Erythroblast (primary cell): Measurements from ENCODE around the gene MTAP.
"Not testable (repeated sequence)": the region's sequence is repeated elsewhere in the genome, so short reads cannot be mapped to it uniquely, and the experiment has no call there.

ENCODE experiments used
- DNase-seq, 2 experiments: peaks; one replicate each; lab custom pipeline; 2025; lab: John Stamatoyannopoulos, UW
- GATA1 ChIP-seq: IDR thresholded peaks from 2 replicates; pipeline ENCODE4 v1.6.1; 2011; ENCODE audit warnings: low read depth, mild to moderate bottlenecking, control low read depth, low read length, moderate library complexity
- POLR2A ChIP-seq: IDR thresholded peaks from 2 replicates; pipeline ENCODE4 v1.6.1; 2011; ENCODE audit warnings: mild to moderate bottlenecking, low read length

The MTAP gene

DNA sequence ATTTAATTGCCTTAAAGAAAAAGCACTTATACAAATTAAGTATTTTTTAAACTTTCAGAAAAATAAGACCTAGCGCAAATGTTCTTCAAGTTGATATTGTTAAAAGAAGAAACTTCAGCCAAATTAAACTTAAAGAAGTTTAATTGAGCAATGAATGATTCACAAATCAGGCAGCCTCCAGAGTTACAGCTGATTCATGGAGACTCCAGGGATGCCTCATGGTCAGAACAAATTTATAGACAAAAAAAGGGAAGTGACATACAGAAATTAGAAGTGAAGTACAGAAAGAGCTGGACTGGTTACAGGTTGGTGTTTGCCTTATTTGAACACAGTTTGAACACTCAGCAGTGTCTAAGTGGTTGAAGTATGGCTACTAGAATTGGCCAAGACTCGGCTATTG is 131.4 kb downstream of the MTAP start:
- DNase-seq, result no peak
- TF ChIP-seq POLR2A, result no peak
- no peak for TF ChIP-seq GATA1

DNA sequence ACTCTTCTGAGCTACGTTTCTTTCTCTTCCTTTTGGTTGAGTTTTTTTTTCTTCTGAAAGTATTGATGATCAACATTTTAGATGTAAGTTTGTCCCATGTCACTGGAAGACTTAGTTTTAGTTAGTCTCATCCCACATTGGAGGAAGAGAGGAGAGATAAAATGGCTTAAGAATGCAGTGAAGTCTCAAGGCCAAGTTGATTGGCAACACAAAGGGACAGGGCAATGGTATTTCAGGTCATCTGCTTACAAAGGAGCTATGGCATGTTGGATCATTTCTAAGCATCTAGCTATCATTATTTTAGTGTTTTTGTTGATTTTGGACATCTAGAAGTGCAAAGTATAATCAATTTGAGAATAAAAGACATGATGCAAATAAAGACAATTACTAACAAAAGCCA is 133.2 kb downstream of the MTAP start:
- TF ChIP-seq GATA1 (no peak), POLR2A (no peak)
- DNase-seq, result no peak

DNA sequence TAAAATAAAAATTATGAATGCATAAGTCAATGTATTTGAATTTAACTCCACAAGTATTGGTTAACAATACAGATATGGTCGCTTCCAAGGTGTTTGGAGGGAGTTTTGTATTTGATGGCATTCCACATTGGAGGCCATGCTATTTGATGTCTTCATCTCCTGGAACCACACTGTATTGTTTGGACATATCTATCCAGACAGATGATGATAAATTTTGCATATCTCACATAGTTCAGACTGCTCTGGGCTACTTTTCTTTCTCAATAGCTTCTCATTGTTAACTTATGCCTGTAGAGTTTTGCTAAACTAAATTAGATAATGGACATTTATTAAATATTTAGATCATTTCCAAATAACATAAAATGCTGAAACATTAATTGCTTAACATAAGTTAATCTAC is 133.7 kb downstream of the MTAP start:
- peak in 1 of 2 experiments; percentile 25 for DNase-seq
- TF ChIP-seq GATA1 (no peak), POLR2A (no peak)

DNA sequence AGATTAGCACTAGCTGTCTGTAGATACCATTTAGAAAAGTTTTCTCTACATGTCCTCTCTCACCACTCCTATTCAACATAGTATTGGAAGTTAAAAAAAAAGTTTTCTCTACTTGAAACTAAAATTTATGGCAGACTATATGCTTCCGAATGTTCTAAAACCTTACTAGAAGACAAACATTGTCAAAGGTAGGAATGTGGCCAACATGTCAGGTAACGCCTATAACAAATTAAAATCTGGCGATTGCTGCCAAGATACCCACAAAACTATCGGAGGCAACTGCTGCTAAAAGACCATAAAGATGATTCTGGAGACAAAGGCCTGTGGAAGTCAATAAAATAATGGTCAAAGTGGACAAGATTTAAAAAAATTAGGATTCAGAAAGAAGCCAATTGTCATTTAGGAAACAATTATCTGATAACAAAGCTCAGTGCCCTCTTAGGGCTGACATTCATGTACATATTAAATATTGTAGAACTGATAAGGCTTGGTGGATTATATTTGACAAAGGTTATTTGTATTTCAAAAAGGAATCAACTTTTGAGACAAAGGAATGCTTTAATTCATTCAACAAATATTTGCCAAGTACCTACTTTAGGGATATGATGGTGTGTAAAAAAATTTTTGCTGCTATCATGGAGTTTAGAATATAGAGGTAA is 139.0 kb downstream of the MTAP start:
- no peak for DNase-seq

DNA sequence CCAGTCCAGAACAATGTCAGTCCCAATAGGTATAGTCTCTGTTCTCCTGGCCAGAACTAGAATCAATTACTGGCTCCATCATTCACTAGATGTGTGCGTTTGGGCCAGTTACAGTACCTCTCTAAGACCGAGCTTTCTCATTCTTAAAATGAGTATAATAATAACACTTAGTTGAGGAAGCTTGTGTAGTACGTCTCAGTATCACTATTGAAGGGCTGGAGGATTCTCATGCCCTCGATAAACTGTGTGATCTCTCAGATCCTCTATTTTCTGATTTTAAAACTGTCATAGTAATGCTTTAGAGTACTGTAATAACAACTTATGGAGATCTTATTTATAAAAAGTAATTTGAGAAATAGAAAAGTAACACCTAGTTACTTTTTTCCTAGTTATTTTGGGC is 141.0 kb downstream of the MTAP start:
- no peak for DNase-seq
- TF ChIP-seq GATA1 (no peak), POLR2A (no peak)

More for the DNA sequence above, 139.0 kb downstream of the MTAP start:
- TF ChIP-seq GATA1 (no peak), POLR2A (no peak)

DNA sequence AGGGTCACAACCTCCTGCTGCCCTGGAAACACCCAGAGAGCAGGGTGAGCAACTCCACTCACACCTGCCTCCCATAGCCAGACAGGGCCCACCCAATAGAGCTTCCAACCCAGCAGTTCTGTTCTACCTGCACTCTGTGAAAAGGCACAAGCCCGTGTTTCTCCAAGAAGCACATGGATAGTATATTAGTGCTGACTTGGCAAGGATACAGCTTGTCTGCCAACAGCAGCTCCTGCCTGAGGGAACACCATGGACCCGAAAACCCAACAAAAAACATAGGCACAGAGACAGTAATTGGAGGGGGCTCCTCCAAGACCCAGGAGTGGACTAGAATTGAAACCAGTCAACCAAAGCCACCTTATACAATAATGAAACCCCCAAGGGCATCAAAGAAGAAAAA is 143.2 kb downstream of the MTAP start:
- DNase-seq, result no peak
- TF ChIP-seq GATA1 (no peak), POLR2A (no peak)

DNA sequence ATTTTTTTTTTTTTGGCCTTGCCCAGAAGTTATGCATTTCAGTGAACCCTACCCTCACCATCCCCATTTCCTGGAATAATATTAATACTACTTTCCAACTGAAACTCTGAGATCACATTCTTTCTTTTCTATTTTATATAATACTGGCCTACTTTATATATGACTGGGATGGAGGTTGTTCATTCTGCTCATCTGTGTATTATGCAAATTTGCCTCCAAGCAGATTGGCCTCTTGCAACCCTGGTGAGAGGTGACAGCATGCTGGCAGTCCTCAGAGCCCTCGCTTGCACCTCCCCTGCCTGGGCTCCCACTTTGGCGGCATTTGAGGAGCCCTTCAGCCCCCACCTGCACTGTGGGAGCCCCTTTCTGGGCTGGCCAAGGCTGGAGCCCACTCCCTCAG is 156.4 kb downstream of the MTAP start:
- TF ChIP-seq GATA1 (no peak), POLR2A (no peak)
- DNase-seq, result no peak

DNA sequence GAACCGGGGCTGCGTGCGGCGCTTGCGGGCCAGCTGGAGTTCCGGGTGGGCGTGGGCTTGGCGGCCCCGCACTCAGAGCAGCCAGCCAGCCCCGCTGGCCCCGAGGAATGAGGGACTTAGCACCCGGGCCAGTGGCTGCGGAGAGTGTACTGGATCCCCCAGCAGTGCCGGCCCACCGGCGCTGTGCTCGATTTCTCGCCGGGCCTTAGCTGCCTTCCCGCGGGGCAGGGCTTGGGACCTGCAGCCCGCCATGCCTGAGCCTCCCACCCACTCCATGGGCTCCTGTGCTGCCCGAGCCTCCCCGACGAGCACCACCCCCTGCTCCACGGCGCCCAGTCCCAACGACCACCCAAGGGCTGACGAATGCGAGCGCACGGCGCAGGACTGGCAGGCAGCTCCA is 156.8 kb downstream of the MTAP start:
- DNase-seq, result not testable (repeated sequence)

DNA sequence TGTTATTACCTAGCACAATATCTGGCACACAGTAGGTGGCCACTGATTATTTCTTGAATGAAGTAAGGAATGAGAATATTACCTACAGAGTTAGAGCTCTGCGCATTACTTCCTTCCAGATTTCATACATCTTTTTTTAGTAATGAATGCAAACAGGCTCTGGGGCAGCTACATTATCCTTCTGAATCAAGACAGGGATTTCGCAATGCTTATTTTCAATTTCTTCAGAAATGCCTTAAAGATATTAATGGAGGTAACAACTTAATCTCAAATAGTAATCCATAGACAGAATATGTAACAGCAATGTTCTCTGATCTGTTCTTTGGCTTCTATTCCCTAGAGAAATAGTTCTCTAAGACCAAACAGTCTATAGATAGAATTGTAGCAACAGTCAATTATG is 159.1 kb downstream of the MTAP start:
- no peak for TF ChIP-seq GATA1
- TF ChIP-seq POLR2A, result no peak
- DNase-seq, result no peak

DNA sequence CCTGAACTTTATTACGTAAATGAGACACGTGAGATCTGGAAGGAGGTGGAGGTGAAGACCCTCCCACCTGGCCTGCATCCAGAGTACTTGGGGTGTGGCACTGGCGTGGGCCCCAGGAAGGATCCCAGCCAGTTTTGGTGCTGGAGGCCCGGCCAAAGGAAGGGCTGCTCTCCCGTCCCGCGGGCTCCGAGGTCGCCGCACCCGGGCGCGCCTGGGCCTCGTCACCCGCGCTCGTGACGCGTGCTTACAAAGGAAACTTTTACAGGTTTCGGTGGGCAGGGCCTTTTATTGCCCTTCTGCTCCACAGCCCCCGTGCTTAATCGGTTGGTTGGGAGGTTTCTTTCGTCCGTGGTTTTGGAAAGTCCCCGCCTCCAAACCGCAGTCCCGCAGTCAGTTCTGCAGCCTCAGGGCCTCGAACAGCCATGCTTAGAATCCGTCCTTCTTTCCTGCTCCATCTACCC is 162.5 kb downstream of the MTAP start:
- DNase-seq, result peak; percentile 22 to 41

DNA sequence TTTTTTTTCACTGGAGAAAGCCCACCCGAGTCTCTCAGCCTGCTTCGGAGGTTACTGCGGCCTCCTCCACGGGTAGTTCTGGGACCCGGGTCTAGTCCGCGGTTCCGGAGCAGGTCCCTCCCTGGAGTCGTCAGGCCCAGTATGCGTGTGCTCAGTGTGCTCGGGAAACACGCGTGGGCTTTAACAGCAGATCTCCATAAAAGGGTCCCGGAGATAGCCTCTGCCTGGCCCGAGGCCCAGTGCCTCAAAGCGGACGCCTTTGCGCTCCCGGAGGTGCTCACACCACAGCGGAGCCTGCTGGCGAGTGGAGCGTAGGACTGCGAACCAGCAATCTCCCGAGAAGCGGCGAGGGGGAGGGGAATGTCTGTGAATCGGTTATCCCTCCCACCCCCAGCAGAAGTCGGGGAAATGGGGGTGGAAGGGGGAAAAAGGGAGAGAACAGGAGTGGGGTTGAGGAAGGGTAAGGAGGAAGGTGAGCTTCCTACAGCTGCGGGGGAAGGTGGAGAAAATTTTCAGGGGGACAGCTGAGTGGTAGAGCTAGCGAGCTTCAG is 163.0 kb downstream of the MTAP start:
- TF ChIP-seq GATA1 (no peak), POLR2A (no peak)
- DNase-seq, result peak; percentile 48 to 52

More for the DNA sequence above, 162.5 kb downstream of the MTAP start:
- no peak for TF ChIP-seq POLR2A
- TF ChIP-seq GATA1, result no peak

DNA sequence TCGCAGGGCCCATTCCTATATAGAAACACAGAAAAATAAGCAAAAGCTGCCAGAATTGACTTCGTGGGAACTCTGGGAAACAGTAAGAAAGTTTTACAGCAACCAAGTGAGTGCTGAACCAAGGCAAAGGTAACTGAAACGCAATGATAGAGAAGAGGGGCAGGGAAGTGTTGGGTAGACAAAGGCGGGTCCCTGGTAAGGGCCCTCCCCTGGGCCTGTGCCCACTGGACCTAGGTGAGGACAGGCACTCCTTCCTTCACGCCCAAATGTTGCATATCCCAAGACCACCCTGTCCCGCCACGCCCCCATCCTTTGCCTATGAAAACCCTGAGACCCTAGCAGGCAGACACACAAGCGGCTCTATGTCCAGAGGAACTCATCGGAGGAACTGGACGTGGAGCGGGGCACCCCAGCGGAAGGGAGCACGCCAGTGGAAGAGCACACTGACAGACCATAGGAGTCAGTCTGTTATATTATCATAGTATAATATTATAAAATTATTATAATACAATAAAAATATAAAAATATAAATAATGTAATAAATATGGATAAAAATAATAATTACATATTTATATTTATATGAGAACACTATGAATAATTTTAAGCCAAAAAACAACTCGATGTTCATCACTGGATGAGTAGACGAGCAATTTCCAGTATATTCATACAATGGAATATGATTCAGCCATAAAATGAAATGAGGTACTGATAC is 163.9 kb downstream of the MTAP start:
- TF ChIP-seq GATA1 (no peak), POLR2A (no peak)
- no peak for DNase-seq

DNA sequence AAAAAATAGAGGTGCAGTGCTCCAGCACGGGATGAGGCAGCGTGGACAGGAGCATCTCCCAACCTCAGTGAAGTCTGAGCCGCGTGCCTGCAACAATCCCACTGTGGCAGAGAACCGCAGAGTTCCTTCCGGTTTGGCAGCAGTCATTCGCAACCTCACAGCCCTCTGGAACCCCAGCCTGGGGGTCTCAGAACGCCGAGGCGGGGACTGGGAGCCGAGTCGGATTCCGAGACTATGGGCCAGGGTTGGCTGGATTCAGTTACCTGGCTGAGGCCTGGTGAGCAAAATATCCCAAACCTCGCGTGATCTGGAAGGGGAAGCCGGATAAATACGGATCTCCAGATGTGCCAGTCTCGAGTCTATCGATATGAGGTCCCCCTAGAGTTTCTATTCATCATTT is 164.7 kb downstream of the MTAP start:
- DNase-seq, result no peak
- TF ChIP-seq POLR2A (no peak), GATA1 (no peak)

DNA sequence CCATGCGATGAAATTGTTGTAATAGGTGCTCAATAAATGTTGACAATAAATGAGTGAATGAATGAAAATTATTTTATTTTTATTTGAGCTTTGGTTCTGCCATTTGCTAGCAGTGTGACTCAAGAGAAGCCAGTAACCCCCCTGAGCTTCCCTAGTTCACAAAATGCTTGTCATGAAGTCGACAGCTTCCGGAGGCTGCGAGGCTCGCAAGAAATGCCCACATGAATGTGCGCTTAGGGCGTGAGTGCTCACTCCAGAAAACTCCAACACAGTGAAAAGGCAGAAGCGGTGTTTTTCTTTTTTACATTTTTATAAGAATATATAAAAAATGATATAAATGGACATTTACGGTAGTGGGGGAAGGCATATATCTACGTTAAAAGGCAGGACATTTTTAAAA is 165.3 kb downstream of the MTAP start:
- DNase-seq, result peak in 1 of 2 experiments; percentile 9
- no peak for TF ChIP-seq POLR2A

DNA sequence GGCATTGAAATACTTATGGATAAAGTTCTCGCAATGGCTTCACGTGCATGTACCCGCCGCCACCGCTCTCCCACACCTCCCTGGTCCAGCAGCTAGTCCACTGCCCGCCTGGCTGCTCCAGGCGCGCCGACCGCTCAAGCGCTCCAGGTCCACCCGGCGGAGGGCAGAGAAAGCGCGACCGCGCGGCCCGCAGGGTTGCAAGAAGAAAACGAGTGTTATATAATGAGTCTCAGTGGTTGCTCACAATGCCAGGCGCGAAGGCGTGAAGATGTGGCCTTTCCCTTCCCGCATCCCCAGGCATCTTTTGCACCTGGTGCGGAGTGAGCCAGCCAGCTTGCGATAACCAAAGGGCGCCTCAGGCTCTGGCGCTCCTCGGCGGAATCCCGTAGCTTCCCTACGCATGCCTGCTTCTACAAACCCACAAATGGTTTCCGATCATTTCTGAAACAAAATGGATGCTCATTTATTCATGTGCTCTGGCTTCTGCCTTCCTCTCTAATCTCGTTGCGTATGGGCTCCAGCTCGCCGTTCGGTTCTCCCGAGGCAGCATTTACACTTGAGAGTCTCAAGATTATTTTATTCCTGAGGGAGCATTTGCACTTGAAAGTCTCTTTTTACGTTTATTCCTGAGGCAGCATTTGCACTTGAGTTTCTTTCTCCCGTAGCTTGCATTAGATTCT is 166.0 kb downstream of the MTAP start:
- TF ChIP-seq POLR2A (no peak), GATA1 (no peak)
- DNase-seq, result peak; percentile 28 to 35
